ENCODE results near the gene MGA. TPM values are rescaled to one million over a fixed set of nuclear protein-coding genes. Genes with fewer than 3 reads are reported as not detected.
A peak's percentile ranks its signal among the peaks of the same experiment; 100 is the strongest.
"Not testable (repeated sequence)": the region's sequence is repeated elsewhere in the genome, so short reads cannot be mapped to it uniquely, and the experiment has no call there.

Gene MGA
- total RNA-seq, 1 donor from 2014 or later: 208 TPM

DNA sequence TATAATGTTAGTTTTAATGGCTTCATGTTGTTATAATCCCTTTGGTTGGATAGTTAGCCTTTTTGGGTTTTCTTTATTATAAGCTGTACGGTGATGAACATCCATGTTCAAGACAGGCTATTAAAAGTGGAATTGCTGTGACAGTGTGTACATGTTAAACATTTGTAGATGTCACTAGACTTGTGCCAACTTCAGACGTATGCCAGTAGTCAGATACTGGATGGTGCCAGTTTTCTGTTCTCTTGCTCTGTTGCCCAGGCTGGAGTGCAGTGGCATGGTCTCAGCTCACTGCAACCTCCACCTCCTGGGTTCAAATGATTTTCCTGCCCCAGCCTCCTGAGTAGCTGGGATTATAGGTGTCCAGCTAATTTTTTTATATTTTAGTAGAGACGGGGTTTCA, 54.1 kb downstream of the MGA start:
- DNase-seq (ENCODE audit: low spot score): no peak

DNA sequence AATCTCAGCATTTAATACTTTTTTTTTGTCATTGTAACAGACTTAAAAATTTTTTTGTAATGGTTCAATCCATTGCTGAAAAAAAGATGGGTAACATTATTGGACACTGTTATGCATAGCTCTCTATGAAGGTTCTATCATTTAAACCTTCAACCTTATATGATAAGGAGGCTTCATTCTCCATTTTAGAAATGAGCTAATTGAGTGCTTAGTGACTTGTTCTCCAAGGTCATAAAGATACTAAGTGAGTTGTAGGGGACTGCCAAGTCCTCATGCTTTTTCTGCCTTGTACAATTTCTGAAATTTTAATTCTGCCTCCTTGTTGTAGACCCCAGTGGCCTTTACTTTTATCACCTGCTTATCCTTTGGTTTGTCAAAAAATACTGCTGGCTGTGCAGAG, 56.7 kb downstream of the MGA start:
- no peak for DNase-seq (ENCODE audit: low spot score)

DNA sequence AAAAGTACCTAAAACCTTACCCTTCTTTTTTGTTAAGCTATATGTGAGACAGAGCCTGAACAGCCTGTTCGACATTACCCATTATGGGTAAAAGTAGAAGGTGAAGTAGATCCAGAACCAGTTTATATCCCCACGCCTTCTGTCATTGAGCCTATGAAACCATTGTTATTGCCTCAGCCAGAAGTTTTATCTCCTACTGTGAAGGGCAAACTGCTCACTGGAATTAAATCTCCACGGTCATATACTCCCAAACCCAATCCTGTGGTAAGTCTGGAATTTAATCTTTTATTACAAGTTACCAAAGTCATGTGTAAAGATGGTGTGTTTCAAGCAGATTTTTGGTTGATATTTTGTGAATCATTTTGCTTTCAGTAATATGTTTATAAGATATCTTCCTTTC, 66.9 kb downstream of the MGA start:
- DNase-seq (ENCODE audit: low spot score): no peak

DNA sequence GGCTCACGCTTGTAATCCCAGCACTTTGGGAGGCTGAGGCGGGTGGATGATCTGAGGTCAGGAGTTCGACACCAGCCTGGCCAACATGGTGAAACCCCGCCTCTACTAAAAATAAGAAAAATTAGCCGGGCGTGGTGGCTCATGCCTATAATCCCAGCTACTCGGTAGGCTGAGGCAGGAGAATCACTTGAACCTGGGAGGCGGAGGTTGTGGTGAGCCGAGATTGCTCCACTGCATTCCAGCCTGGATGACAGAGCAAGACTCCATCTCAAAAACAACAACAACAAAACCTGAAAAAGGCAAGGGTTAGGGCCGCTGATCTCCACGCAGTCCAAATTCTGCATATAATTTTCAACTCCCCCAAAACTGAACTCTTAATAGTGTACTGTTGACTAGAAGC, 67.9 kb downstream of the MGA start:
- DNase-seq (ENCODE audit: low spot score): not testable (repeated sequence)

DNA sequence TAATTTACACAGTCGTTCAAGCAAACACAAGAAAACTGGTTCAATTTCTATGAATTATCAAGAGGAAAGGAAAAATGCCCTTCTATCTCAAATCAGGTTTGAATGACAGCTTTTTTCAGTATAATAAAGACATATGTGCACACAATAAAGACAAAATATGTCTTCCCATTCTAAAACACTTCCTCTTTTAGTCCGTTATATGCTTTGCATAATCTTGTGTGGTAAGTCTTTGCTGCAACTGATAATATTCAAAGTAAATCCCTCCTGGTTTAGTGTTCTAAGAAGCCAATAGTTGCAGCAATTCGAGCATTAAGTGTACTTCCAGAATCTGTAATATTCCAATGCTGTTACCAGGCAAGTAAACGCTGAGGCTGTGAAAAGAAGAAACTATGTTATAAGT, 70.3 kb downstream of the MGA start:
- DNase-seq (ENCODE audit: low spot score): peak; percentile 22

DNA sequence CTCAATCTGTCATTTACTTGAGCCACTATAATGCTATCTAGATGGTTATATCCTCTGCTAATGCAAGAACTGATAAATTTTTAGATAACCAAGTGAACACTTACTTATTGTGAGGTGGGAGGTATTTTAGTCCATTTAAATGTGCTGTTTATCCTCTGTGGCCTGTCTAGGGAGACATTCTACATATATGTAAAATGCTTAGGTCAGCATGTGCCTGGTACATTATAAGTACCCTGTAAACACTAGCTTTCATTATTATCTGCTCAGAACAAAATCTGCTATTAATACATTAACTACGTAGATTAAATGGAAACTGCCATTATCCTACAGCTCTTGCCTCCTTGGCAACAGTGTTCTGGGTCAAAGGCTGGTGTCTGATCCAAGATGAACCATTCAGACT, 72.3 kb downstream of the MGA start:
- no peak for DNase-seq (ENCODE audit: low spot score)

DNA sequence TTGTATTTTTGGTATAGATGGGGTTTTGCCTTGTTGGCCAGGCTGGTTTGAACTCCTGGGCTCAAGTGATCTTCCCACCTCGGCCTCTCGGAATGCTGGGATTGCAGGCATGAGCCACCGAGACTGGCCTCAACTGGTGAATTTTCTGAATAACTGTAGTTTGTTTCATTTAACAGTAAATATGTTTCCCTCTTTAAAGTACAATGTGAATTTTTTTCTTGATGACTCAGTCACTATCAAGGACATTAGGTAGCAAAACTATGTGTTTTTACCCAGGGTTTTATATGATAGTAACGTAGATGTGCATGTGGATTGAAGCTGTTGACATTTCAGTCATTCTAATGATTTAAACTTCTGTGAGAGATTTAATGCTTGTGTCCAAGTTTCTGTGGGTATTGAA, 73.9 kb downstream of the MGA start:
- no peak for DNase-seq (ENCODE audit: low spot score)

DNA sequence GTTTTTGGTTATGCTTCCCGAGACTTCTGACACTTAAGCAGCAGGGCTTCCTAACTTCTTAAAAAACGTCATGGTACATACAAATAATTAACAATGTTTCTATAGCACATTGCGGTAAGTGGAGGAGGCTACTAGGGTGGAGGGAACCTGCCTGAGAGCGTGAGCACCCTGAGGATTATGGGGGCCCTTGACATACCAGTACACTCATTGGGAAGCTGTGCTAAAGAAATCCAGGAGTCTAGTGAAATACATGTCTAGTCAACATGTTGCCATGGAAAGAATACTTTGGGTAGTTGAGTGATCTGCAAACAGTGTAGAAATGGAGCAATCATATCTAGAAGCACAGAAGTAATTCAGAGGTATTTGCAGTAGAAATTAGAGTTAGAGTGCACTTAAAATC, 74.8 kb downstream of the MGA start:
- DNase-seq (ENCODE audit: low spot score): no peak

DNA sequence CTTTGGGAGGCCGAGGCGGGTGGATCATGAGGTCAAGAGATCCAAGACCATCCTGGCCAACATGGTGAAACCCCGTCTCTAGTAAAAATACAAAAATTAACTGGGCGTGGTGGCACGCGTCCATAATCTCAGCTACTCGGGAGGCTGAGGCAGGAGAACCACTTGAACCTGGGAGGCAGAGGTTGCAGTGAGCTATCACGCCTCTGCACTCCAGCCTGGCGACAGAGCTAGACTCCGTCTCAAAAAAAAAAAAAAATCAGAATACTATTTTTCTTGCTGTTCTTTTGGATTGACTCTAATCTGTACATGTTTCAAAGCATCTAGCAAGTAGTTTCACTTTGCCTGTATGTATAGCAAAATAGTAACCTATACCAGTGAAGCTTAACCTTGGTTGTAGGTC, 75.3 kb downstream of the MGA start:
- DNase-seq (ENCODE audit: low spot score): not testable (repeated sequence)

DNA sequence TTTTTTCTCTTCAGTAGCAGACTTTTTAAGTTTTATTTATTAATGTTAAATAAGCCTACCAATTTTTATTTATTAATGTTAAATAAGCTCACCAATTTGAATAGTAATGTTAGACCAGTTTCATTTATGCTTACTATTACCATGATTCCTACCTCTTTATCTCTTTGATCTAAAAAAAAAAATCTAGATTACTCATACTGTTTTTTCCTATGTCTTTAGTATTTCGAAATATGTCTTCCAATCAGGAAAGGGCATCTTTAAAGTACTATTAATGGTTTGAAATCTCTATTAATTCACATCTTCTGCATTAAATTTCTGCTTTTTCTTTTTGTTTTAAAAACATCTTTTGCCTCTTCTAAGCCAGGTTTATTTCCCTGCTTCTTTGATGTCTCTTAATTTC, 86.6 kb downstream of the MGA start:
- no peak for DNase-seq (ENCODE audit: low spot score)

DNA sequence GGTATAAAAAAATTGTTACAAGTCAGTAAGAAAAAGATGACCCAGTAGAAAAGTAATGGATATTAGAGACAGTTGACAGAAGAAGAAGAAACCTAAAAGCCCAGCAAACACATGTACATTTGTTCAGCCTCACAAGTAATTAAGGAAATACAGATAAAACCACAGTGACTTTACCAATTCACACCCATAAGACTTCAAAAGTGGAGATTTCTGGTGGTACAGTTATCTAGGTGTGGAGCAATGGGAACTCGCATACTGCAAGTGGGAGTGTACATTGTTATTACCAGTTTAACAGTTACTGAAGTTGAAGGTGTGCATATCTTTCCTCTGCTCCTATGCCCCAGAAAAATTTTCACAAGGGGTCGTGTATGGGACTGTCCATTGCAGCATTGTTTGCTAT, 96.0 kb downstream of the MGA start:
- DNase-seq (ENCODE audit: low spot score): no peak

DNA sequence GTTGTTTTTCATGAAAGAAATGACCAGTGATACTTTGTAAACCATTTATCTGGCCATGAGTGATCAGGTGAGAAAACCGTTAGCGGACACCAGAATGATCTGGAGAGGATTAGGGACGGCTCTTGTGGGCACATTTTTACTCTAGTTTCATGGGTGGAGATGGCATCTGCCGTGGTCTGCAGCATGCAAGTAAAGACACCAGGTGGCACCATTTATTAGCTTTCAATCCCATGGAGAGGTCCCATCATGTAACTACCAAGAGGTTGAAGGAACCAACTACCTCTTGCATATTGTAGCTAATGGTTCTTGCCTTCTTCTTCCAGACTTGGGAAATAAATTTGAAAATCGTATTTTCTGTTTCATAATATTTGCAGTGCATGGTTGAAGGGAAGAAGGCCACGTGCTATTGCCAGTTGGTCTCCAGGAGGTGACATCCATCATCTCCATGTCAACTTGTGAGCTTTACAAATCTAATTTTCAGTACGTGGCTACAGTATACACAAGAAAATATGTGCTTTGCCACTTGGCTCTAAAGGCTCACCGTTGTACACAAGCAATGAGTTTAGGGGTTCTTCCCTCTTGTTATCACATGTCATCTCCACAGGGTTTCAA, 112.6 kb downstream of the MGA start:
- peak; percentile 71 for DNase-seq (ENCODE audit: low spot score)

DNA sequence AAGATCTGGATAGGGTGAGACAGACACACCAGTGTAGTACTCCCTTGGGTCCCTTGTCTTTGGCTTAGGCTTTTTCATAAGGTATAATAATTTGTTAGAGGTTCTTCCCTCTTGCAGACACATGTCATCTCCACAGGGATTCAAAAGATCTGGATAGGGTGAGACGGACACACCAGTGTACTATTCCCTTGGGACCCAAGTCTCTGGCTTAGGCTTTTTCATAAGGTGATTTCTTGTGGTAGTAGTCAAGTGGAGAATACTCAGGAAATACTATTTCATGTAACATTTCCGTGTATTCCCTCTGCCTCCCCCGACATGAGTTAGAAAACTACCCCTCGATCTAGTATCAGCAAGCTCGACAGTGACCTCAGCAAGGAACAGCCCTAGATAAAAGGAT, 113.1 kb downstream of the MGA start:
- no peak for DNase-seq (ENCODE audit: low spot score)

DNA sequence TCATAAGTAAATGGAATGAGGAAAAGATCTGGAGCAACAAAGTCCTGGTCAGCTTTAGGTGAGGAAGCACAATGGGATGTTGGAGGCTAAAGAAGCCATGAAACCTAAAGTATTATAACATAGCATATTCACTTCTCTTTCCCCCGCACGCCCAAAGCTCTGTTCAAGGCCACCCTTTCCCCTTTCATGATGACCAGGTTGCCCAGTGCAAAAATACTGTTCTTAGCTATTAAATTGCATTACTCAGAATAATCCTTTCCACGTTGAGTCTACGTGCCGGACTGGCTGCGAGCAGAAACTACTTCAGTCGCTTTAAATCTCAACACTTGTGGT, 113.5 kb downstream of the MGA start:
- DNase-seq (ENCODE audit: low spot score): no peak

DNA sequence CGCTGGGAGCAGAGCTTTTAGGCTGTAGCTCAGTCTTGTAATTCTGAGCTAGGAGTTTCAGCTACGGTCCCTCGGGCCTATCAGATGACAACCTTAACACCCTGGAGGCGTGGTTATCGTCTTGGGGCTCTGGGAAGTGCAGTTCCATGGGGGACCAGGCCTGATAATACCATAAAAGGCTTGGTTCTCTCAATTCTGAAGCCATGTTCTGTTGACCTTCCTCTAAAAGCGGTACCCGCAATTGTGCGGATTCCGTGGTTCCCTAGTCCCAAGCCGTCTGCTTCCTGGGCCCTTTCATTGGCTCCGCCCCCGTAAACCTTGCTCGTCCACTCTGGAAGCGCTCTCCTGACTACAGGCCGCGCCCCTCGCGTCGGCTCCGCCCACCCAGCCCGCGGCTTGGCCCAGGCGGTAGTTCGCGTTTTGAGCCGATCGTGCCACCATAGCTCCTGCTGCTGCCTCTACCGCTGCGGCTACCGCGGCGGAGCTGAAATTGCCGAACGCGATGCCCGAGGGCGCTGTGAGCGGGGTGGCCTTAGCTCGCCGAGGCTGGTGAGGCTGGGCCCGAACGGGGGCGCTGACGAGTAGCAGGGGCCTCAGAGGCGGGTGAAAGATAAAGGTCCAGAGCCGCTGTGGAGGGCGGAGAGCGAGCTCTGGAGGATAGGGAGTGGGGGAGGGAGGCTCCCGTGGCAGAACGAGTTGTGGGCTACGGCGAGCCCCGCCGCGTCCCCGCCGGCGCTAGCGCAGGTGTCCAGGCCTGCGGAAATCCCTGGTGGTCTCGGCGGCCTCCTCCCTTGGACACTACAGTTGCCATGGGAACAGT, 114.1 kb downstream of the MGA start, which contains the start of gene MAPKBP1:
MAPKBP1 (plus strand) TSS at position 423 of the 820 bp plus-strand sequence. CDS start 792 bp downstream, outside the sequence.
- DNase-seq (ENCODE audit: low spot score): peak; percentile 99

DNA sequence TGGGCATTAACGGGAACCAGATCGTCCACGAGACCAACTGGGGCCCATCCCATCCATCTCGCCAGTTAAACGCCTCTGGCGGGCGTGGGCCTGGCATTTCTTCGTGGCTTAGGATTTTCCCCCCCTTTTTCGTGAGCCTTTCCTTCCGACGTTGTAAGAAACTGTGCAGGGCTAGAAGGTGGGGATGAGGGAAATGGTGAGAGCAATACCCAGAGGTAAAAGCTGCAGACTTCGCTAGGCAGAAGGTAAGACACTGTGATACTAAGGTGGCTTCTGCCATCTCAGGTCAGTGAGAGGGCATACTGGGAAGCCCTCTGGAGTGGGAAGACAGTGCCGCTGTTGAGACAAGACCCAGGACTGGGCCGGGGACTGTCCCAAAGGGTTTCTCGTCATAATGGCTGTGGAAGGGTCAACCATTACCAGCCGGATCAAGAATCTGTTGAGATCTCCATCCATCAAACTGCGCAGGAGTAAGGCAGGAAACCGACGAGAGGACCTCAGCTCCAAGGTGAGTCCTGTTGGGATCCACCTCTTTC, 114.7 kb downstream of the MGA start:
- DNase-seq (ENCODE audit: low spot score): no peak

DNA sequence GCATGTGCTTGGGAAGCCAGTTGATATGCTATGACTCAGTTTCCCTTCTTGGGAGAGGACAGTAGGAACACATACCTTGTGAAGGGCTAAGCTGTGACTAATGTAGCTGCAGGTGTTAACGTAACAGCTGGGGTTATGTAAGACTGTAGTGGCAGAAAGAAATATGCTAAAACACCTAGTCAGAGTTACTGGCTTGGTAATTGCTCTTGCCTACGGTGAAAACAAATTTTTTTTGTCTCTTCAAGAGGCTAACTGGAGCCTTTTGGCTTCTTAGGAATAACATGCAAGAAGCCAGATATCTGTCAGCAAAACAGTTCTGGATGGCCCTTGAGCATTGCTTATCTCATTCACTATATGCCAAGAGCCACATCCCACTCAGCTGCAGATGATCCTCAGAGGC, 115.4 kb downstream of the MGA start:
- DNase-seq (ENCODE audit: low spot score): peak; percentile 45

DNA sequence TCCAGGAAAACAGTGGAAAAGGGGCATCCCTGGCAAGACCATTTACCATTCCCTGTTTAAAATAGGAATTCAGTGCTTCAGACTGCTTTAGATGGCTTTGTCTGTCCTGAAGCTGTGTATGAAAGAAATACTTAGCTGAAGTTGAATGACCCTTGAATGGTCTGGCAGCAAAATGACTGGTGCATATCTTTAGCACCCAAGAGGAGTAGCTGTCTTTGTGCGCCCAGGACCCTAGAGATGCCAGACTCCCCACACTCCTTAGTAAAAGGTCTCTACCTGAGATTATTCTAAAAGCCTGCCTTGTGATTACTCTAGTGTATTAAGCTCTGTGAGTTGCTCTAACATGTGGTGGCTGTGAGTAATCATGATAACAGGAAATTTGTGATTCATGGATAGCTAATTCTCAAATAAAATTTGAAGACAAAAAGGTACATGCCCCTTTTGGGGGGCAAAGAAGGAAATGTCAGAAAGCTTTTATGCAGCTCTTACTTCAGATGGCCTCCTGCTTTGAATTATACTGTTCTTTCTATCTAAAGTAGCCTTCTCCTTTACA, 117.3 kb downstream of the MGA start:
- no peak for DNase-seq (ENCODE audit: low spot score)

DNA sequence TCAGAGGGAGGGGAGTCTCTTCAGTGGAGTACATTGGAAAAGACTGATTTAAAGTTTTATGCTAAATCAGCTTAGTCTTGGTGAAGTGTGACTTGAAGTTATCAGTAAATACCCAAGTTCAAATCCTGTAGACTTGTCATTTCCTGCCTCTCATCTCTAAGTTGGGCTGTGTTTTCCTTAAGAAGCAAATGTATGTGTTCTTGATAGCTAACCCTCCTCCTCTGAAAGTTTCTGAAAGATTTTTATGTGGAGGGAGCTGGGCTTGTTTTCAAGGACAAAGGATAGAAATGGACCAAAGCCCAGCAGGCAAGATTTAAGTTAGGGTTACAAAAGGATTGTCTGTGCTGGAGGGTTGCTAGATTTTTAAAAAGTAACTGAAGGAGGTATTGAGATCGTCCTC, 118.3 kb downstream of the MGA start:
- peak; percentile 65 for DNase-seq (ENCODE audit: low spot score)

DNA sequence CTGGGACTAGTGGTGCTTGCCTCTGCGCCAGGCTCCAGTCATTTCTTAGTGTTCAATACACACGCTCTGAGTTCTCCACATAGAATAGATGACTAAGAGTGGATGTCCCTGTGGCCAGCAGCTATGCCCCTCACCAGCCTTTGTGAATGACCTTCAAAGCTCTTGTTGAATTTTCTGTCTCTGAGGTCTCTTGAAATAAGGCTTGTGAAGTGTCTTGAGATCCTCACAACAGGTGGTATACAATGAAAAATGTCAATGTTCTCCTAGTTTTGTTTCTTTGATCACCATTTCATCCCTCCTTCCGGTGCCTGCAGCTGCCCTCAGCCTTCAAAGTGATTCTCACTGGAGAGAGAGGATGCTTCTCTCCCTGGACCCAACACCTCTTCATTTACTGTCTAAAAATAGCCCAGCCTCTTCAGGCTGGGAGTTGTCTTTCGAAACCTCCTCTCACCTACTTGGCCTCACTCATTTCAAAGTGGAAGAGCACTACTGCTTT, 119.5 kb downstream of the MGA start:
- no peak for DNase-seq (ENCODE audit: low spot score)

DNA sequence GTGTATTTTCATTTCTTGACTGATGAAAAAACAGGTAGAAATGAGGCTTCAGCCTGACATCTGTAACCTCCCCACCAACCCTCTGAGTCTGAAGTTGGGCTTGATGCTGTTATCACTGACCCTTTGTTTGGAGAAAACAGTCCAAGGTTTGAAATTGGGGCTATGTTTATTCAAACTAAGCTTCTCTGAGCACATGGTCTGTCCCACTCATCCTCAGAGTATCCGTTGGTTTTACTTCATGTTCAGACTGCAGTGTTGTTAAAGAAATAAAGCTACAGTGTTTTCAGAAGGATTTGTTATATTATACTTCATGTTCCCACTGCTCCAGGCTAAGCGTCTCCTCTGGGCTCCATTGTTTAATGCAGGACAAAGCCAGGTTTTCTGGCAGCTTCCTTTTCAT, 120.1 kb downstream of the MGA start:
- no peak for DNase-seq (ENCODE audit: low spot score)

DNA sequence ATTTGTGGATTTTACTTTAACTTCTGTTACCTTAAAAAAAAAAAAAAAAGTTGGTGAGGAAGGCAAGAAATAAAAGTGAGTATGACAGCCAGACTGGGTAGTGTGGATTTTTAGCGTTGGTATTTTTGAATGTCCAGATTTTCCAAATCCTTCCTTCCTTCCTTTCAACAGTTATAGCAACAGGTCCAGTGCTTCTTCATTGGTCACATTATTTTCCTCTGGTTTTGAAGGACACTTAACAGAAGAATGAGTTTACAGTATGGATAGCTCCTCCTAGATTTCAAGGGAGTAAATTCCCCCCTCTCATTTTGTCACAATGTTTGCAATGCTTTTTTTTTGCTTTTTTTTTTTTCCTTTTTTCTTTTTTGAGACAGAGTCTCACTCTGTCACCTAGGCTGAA, 120.5 kb downstream of the MGA start:
- no peak for DNase-seq (ENCODE audit: low spot score)

Data from umbilical cord (tissue), 2 donors.